SHP77 treated with DMSO at 0.1 percent for 48 hours (cell line): ENCODE results near the gene HNMT.
"Not testable (repeated sequence)": the region's sequence is repeated elsewhere in the genome, so short reads cannot be mapped to it uniquely, and the experiment has no call there.

Experiments used
- DNase-seq: peaks from one replicate; lab custom pipeline; 2025; lab: John Stamatoyannopoulos, UW

HNMT gene

DNA sequence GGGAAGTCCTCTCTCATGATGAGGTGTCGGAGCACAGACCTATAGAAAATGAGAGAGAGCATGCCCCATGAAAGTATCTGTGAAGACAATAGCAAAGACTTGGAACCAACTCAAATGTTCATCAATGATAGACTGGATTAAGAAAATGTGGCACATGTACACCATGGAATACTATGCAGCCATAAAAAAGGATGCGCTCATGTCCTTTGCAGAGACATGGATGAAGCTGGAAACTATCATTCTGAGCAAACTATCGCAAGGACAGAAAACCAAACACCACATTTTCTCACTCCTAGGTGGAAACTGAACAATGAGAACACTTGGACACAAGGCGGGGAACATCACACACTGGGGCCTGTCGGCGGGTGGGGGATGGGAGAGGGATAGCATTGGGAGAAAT is 79.3 kb downstream of the HNMT start:
- not testable (repeated sequence) for DNase-seq

DNA sequence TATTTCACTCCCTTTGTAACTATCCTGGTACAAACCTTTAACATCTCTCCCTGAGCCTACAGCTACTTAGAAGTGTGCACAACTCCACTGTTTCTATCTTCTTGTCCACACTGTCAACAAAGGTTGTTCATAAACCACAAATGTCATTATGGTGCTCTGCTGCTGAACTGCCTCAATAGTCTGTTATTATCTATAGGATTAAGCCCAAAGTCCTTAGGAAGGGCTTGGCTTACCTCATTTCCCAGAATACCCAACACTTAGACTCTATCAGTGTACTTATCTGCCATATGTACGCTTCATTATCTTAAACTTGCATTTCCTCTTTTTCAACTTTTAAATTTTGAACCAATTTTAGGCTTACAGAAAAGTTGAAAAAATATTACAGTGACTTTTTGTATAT is 94.2 kb downstream of the HNMT start:
- DNase-seq = no peak

DNA sequence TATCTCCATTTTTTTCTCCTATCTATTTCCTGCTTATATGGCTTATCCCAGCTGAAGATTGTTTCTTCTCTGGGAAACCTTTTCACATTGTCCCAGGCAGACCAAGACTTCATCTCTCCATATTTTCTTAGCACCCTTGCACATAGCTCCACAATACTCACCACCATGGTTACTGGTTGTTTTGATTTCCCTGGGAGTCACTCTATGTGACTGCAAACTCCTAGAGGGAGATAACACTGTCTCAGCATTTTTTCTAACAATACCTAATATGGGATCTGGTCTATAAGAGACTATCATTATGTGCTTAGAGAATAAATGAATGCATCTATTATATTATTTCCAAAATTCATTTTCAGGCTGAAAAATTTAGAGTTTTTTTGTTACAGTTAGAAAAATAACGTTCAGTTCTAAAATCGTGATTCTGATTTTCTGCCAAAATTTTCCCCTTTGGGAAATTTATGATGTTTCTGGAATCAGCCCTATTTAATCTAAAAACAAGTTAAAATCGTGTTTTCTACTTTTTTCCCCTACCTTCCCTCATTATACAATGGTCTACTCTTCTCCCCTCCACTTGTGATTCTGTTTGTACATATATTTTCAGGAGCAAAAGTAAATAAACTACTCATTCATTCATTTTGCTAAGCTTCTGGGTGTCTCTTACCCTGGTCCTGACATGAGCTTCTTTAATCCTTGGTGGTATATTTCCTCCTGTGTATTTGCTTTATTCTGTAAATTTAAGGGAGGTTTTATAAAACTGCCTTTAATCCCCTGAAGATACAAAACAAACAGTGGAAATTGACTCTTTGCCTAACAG is 95.4 kb downstream of the HNMT start:
- no peak for DNase-seq

DNA sequence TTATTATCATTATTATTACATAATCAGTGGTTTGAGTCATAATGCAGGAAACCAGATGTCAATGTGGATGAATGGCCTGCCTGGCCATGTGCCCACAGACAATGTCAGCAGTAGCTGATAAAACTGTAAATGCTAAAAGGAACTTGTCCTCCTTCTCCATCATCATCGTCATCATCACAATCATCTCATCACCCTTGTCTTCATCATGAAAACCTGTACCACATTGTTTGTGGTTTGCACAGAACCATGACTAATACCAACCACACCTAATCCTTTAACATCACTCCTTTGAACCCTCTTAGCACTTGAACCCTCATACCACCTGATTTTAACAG is 96.0 kb downstream of the HNMT start:
- peak; percentile 37 for DNase-seq

DNA sequence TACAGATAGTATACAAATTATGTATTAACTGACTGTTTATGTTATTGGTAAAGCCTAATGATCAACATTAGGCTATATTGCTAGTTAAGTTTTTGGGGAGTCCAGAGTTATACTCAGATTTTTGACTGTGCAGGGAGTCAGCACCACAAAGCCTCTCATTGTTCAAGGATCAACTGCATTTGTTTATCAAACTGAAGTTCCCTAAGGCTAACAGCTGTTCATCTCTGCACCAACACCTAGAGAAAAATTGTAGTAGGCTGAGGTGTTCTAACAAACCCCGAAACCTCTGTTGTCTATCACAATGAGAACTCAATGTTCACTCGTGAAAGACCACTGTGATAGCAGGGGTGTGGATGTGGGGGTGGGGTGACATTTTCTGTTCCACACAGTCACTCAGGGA is 97.7 kb downstream of the HNMT start:
- DNase-seq = no peak

DNA sequence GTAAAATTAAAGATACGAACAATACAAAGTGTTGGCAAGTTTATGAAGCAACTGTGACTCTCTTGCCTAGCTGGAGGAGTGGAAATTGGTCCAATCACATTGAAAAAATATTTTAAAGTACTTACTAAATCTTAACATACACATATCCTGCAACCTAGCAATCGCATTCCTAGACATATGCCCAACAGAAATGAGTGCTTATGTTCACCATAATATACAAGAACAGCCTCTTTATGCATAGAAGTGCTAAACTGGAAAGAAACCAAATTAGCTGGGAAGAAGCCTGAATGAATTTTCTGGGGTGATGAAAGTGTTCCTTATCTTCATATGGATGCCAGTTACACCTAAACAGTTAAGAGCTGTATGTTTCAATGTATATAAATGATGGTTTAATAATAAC is 98.9 kb downstream of the HNMT start:
- no peak for DNase-seq
